A549 (cell line): ENCODE results near the gene LHX2.

Source experiments
- BHLHE40 ChIP-seq: IDR thresholded peaks from 2 replicates; pipeline ENCODE4 v1.6.1; 2012; ENCODE audit warnings: low read depth, low read length, inconsistent platforms
- EP300 ChIP-seq, 2 experiments: fragments of >200 bp; sonication (Bioruptor Twin); formaldehyde crosslinking; IDR thresholded peaks; 2 replicates in 1 of 2; 3 replicates in 1 of 2; pipeline ENCODE4 v1.6.1; 2016 to 2017
- HDAC2 ChIP-seq: fragments of 200-600 bp; sonication (generic); IDR thresholded peaks from 2 replicates; pipeline ENCODE4 v1.6.1; 2016
- JUN ChIP-seq, 2 experiments: fragments of >200 bp; sonication (Bioruptor Twin); formaldehyde crosslinking; IDR thresholded peaks; 2 replicates in 1 of 2; 3 replicates in 1 of 2; pipeline ENCODE4 v1.6.1; 2016 to 2017
- KDM5A ChIP-seq: fragments of 200-600 bp; sonication (generic); IDR thresholded peaks from 2 replicates; pipeline ENCODE4 v1.6.1; 2016; ENCODE audit warnings: antibody characterized with exemption, mild to moderate bottlenecking
- MAZ ChIP-seq: fragments of 150-350 bp; IDR thresholded peaks from 2 replicates; pipeline ENCODE4 v1.6.1; 2014; ENCODE audit warnings: antibody characterized with exemption, low read depth, low read length, borderline replicate concordance
- MYC ChIP-seq: IDR thresholded peaks from 2 replicates; pipeline ENCODE4 v1.6.1; 2012; ENCODE audit warnings: mild to moderate bottlenecking, inconsistent platforms, low read length, improper control_type of control experiment, borderline replicate concordance
- POLR2A ChIP-seq: IDR thresholded peaks from 2 replicates; pipeline ENCODE4 v1.6.1; 2012; ENCODE audit warnings: mild to moderate bottlenecking, low read length
- POLR2AphosphoS2 ChIP-seq: conservative IDR thresholded peaks from 2 replicates; pipeline ENCODE4 v1.6.1; 2012; ENCODE audit warnings: low read length, improper control_type of control experiment, inconsistent platforms
- RAD21 ChIP-seq, 2 experiments: fragments of >200 bp in 1 of 2; sonication (Bioruptor Twin) in 1 of 2; formaldehyde crosslinking in 1 of 2; IDR thresholded peaks in 1 of 2; conservative IDR thresholded peaks in 1 of 2; 2 replicates in 1 of 2; 3 replicates in 1 of 2; pipeline ENCODE4 v1.6.1; 2012 to 2018; ENCODE audit warnings: inconsistent platforms in 1 of 2
- USF2 ChIP-seq: fragments of 450-650 bp; IDR thresholded peaks from 2 replicates; pipeline ENCODE4 v1.6.1; 2014; ENCODE audit warnings: antibody characterized with exemption

- no peak for TF ChIP-seq MAZ
- no peak for TF ChIP-seq POLR2A
- TF ChIP-seq EP300 (IDR thresholded peaks at IDR 0.05), result no peak
- no peak for TF ChIP-seq POLR2AphosphoS2
- TF ChIP-seq KDM5A, result no peak
- no peak for TF ChIP-seq JUN (IDR thresholded peaks at IDR 0.05)
- no peak for TF ChIP-seq USF2
- no peak for TF ChIP-seq HDAC2
- no peak for TF ChIP-seq RAD21 (conservative IDR thresholded peaks at IDR 0.05 in 1 of 2, IDR thresholded peaks at IDR 0.05 in 1 of 2)
- TF ChIP-seq MYC, result no peak
- no peak for TF ChIP-seq BHLHE40
These were observed 34.2 kb downstream of the LHX2 start for GRCh38 chr9:124045830-124046177.
